ENCODE results near the gene KIF7.

The KIF7 gene

DNA sequence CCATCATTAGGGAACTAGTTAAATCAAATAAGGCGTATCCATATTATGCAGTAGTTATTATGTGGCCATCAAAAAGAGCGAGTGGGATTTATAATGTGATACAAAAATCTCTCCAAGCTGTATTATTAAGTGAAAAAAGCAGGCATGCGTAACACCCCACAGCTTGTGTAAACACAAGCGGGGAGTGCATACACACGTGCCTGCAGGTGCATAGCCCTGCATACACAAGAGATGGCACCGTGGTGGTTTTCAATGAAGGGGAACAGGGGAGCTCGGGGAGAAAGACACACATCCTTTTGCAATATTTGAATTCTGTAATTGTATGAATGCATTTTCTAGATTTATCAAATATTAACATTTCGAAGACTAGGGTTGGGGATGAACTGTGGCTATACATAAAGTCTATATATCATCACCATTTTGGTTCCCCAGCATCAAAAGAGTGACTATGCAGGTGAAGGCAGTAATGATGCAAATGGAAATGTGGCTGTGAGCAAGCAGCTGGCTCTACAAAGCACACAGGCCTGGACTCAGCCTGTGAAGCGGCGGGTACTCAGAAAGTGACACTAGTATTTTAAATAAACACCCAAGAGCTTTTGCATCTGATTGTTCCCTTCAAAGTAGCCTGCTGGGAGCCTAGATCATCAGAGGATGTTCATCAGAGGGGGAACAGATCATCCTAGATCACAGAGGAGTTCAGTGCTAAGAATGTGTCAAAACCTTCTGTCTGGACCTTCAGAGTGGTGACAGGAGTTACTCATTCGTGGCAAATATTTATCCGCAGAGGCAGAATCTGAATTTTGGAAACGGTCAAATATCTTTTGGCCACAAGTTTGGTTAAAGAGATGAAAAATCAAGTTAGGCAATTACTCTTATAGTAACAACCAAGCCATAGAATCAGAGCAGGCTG lies 9.4 kb upstream of the KIF7 start:
- no peak for TF ChIP-seq Cebpa-rat (IDR thresholded peaks at IDR 0.05)
- Histone ChIP-seq H3K4me2 (peak overlapping the region; percentile 85 to 97 (median 90)), H4K20me1 (peaks cover 0 to 4% (median 0%) of the 10 kb centered on the region in 11 experiments; a peak in 1 of 22 replicates), H3K4me1 (peaks cover 24 to 30% (median 28%) of the 10 kb centered on the region in 10 experiments), H3K9ac (peak overlapping the region in 5 of 11 experiments; percentile 73 to 84 (median 79); a peak in 10 of 22 replicates), H3K9me3 (replicated peaks in 1 of 11) (no peaks in the 10 kb centered on the region), H3K27ac (peak overlapping the region in 4 of 11 experiments; percentile 69 to 81 (median 72); a peak in 5 of 22 replicates), H3K4me3 (peak overlapping the region; percentile 53 to 73 (median 64); a peak in 18 of 20 replicates), H3K27me3 (peaks cover 20 to 42% (median 38%) of the 10 kb centered on the region in 11 experiments), H3K36me3 (no peaks in the 10 kb centered on the region)

DNA sequence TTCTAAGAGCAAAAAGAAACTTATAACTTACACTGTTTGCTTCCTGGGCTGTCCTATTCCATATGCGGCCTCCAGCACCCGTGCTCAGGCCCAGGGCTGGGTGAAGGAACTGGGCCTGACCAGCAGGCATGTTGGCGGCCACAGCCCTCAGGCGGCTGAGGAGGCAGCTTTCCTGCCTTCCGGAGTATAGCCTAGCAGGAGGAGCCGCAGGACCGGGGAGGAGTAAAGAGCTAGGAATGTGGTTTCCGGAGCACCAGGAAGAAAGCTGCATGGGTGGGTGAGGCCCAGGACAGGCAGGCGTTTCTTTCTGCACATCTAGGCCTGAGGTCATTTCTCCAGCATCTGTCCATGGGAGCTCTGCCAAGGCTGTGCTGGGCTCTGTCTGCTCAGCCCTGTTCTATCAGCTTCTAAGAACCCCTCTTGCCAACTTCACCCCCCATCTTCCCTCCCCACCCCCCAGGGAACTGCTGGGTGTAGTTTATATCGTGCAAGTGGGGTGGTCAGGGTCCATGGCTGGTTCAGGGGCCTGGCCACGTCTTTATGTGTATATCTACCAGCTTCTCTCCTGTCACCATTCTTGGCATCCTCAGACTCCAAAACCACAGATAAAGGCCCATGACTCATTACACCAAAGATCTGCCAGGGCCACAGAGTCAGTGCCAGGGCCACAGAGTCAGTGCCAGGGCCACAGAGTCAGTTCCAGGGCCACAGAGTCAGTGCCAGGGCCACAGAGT lies 7.8 kb upstream of the KIF7 start:
- peak overlapping the region in 4 of 11 experiments; percentile 22 to 66 (median 46); a peak in 7 of 22 replicates for H3K27ac ChIP-seq
- no peak overlapping the region for H3K4me3 ChIP-seq
- H3K9ac ChIP-seq = peak overlapping the region in 4 of 11 experiments; percentile 5 to 53 (median 48); a peak in 4 of 22 replicates
- peaks cover 0 to 4% (median 0%) of the 10 kb centered on the region in 11 experiments; a peak in 1 of 22 replicates for H4K20me1 ChIP-seq
- H3K9me3 ChIP-seq (replicated peaks in 1 of 11) = no peaks in the 10 kb centered on the region
- H3K4me2 ChIP-seq = peak overlapping the region; percentile 42 to 84 (median 72)
- H3K36me3 ChIP-seq = no peaks in the 10 kb centered on the region
- peaks cover 20 to 42% (median 38%) of the 10 kb centered on the region in 11 experiments for H3K27me3 ChIP-seq
- TF ChIP-seq Cebpa-rat (IDR thresholded peaks at IDR 0.05) = no peak
- peaks cover 24 to 35% (median 28%) of the 10 kb centered on the region in 10 experiments for H3K4me1 ChIP-seq

DNA sequence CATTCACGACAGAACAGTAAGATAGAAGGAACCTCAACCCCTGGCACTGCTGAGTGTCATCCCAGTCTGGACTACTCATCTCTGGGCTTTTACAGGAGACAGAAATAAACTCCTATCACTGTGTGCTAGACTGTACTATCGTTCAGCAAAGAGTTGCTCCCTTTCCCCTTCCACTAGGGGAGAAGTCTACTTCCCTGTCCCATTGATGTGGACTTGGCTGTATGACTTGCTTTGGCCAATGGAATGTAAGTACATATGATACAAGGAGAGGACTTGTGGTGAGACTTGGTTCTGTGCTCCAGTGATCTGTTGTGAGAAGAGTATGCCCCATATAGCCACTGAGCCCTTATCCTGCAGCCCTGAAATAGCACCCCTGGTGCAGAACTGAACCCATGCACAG lies 5.3 kb upstream of the KIF7 start:
- Histone ChIP-seq H4K20me1 (no peaks in the 10 kb centered on the region; a peak in 1 of 22 replicates), H3K36me3 (no peaks in the 10 kb centered on the region), H3K27me3 (peaks cover 25 to 39% (median 33%) of the 10 kb centered on the region in 11 experiments), H3K9me3 (replicated peaks in 1 of 11) (no peaks in the 10 kb centered on the region), H3K4me1 (peaks cover 24 to 36% (median 28%) of the 10 kb centered on the region in 10 experiments), H3K27ac (no peak overlapping the region), H3K4me3 (no peak overlapping the region), H3K4me2 (no peak overlapping the region), H3K9ac (no peak overlapping the region)
- no peak for TF ChIP-seq Cebpa-rat (IDR thresholded peaks at IDR 0.05)

DNA sequence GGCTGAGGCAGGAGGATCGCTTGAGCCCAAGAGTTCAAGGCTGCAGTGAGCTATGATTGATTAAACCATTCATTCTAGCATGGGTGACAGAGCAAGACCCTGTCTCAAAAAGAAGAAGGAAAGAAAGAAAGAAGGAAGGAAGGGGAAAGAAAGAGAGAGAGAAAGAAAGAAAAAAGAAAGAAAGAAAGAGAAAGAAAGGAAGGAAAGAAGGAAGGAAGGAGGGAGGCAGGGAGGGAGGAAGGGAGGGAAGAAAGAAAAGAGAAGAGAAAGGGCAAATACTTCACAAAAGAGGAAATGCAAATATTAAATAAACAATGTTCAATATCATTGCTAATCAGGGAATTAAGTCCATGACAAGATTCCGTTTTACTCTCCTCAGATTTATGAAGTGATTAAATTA lies 4.0 kb upstream of the KIF7 start:
- no peak for TF ChIP-seq Cebpa-rat (IDR thresholded peaks at IDR 0.05)
- H3K9ac ChIP-seq = no peak overlapping the region
- peaks cover 0 to 6% (median 0%) of the 10 kb centered on the region in 11 experiments; a peak in 3 of 22 replicates for H4K20me1 ChIP-seq
- peaks cover 19 to 33% (median 24%) of the 10 kb centered on the region in 10 experiments for H3K4me1 ChIP-seq
- no peak overlapping the region for H3K27ac ChIP-seq
- H3K36me3 ChIP-seq = no peaks in the 10 kb centered on the region
- peaks cover 25 to 39% (median 33%) of the 10 kb centered on the region in 11 experiments for H3K27me3 ChIP-seq
- peak overlapping the region in 1 of 11 experiments; percentile 17; a peak in 3 of 22 replicates for H3K4me2 ChIP-seq
- no peaks in the 10 kb centered on the region for H3K9me3 ChIP-seq (replicated peaks in 1 of 11)
- no peak overlapping the region for H3K4me3 ChIP-seq

DNA sequence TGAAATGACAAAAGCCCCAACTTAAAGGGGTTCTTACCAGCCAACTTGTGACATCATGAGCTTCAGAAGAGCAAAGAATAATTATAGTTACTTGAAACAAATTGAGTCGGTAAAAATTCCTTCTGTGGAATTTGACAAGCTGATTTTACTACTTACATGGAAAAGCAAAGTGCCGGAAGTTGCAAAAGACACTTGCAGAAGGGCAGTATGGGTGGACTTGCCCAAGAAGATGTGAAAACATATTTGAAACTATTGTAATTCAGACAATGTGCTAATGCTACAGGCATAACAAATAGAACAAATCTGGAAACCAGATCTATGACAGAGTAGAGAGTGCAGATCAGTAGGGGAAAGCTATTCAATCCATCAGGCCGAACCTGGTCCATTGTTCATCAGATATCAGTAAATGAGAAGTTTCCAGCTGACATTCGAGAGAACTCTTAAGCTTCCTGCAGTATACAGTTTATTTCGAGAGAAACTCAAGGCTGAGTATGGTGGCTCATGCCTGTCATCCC lies 2.5 kb upstream of the KIF7 start:
- Histone ChIP-seq H3K27ac (no peak overlapping the region), H3K4me1 (peaks cover 13 to 27% (median 20%) of the 10 kb centered on the region in 10 experiments), H3K4me3 (no peak overlapping the region), H3K9ac (no peak overlapping the region), H3K4me2 (no peak overlapping the region), H3K27me3 (peaks cover 34 to 49% (median 43%) of the 10 kb centered on the region in 11 experiments), H4K20me1 (peaks cover 0 to 19% (median 3%) of the 10 kb centered on the region in 11 experiments; a peak in 7 of 22 replicates), H3K36me3 (no peaks in the 10 kb centered on the region), H3K9me3 (replicated peaks in 1 of 11) (no peaks in the 10 kb centered on the region)
- no peak for TF ChIP-seq Cebpa-rat (IDR thresholded peaks at IDR 0.05)

DNA sequence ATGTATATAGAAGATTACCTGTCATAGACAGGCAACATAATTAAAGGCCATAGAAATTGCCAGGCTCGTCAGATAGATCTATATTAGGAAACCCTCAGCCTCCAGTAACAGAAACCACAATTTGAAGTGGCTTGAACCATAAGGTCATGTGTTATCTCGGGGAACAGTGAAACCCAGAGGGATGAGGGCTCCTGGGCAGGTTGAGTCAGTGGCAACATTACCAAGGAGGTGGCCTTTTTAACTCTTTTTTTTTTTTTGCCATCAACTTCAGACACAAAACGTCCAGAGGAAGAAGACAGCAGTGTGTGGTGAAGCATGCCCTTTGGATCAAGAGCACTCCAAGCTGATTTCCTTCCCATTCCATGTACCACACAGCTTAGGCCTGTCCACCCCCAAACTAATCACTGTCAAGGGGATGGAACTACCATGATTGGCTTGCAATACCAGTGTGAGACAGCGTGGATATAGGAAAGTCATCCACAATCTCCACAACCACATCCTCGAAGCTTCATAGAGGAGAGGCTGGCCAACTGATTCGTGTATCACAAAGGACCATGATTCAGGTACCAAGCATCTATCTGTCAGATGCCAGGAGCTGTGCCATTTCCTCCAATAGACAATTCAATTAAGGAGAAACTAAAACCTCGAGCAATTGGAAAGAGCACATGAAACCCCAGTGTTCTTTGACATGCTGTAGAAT lies 999 bp upstream of the KIF7 start:
- no peak overlapping the region for H3K27ac ChIP-seq
- H3K27me3 ChIP-seq = peaks cover 34 to 49% (median 45%) of the 10 kb centered on the region in 11 experiments
- H3K9ac ChIP-seq = no peak overlapping the region
- 0 out of 22 replicates have a peak, but pooled peaks cover 0 to 5% (median 0%) of the 10 kb centered on the region in 11 experiments for H3K36me3 ChIP-seq
- no peak overlapping the region for H3K4me3 ChIP-seq
- peaks cover 0 to 27% (median 3%) of the 10 kb centered on the region in 11 experiments; a peak in 7 of 22 replicates for H4K20me1 ChIP-seq
- H3K4me1 ChIP-seq = peaks cover 5 to 22% (median 16%) of the 10 kb centered on the region in 10 experiments; a peak in 18 of 20 replicates
- peak overlapping the region in 10 of 11 experiments; percentile 90 to 99 (median 98); a peak in 17 of 22 replicates for H3K4me2 ChIP-seq
- no peak for TF ChIP-seq Cebpa-rat (IDR thresholded peaks at IDR 0.05)
- no peaks in the 10 kb centered on the region for H3K9me3 ChIP-seq (replicated peaks in 1 of 11)

DNA sequence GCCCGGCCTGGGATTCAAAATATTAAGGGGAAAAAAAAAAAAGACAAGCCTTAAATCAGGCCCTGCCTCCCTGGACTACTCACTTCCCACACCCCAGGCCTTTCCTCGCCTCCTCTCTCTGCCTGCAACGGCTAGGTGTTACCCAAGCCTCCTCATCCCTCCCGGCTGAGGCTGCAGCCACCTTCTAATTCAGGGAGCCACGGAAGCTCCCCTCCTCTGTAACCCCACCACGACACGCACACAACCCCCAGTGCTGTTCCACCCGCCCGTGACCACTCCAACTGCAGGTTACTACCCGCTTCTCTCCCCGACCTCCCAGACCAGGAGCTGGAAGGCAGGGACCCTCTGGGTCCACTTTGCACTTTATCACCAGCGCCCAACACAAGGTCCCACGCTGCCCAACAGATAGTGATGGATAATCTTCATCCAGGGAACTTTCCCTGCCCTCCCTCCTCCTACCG lies 936 bp downstream of the KIF7 start:
- H3K27ac ChIP-seq = peak overlapping the region in 4 of 11 experiments; percentile 50 to 70 (median 64); a peak in 5 of 22 replicates
- peaks cover 0 to 27% (median 3%) of the 10 kb centered on the region in 11 experiments; a peak in 7 of 22 replicates for H4K20me1 ChIP-seq
- H3K4me1 ChIP-seq = peaks cover 5 to 22% (median 16%) of the 10 kb centered on the region in 10 experiments; a peak in 18 of 20 replicates
- H3K4me2 ChIP-seq = peak overlapping the region; percentile 90 to 100 (median 99)
- H3K27me3 ChIP-seq = peaks cover 34 to 49% (median 45%) of the 10 kb centered on the region in 11 experiments
- peaks cover 0 to 5% (median 0%) of the 10 kb centered on the region in 11 experiments; a peak in 1 of 22 replicates for H3K36me3 ChIP-seq
- TF ChIP-seq Cebpa-rat (IDR thresholded peaks at IDR 0.05) = no peak
- H3K9ac ChIP-seq = peak overlapping the region; percentile 68 to 85 (median 77); a peak in 20 of 22 replicates
- H3K4me3 ChIP-seq = peak overlapping the region; percentile 61 to 89 (median 76)
- H3K9me3 ChIP-seq (replicated peaks in 1 of 11) = no peaks in the 10 kb centered on the region

Data from BLaER1 treated with 17β-estradiol and CSF1 and Interleukin-3, amounts not matched to agents 10 nM and 100 nM (cell line).